Body of pancreas (tissue), 4 donors: ENCODE data around the gene MOG. TPM values are rescaled to one million over a fixed set of nuclear protein-coding genes. Genes with fewer than 3 reads are reported as not detected.
"Not testable (repeated sequence)": the region's sequence is repeated elsewhere in the genome, so short reads cannot be mapped to it uniquely, and the experiment has no call there.

Experiments
- ATAC-seq: fragments of 150-250 bp; one replicate; pipeline ENCODE4 v1.9.1; 2016
- DNase-seq, 4 donors: peaks; one replicate each; pipeline ENCODE4 v3.0.0-alpha.2; 2019
- H3K27ac ChIP-seq, 4 donors: fragments of 200-600 bp; sonication (generic); 1 replicate in 3 of 4; 2 replicates in 1 of 4; pipeline versions ENCODE4 v1.5.1 to v1.6.1; 2016 to 2019; ENCODE audit warnings: mild to moderate bottlenecking in 1 of 4, mixed read lengths in 1 of 4, moderate library complexity in 1 of 4
- H3K27me3 ChIP-seq, 2 donors: fragments of 200-600 bp; sonication (generic); one replicate each; pipeline ENCODE4 v1.6.0; 2016; ENCODE audit warnings: mild to moderate bottlenecking in 1 of 2
- H3K36me3 ChIP-seq, 2 donors: fragments of 200-600 bp; sonication (generic); replicated peaks in 1 of 2; 2 replicates each; pipeline ENCODE4 v1.5.1; 2016; ENCODE audit warnings: low read depth in 2 of 2; ENCODE audit not compliant: insufficient read depth in 1 of 2
- H3K4me1 ChIP-seq: fragments of 200-600 bp; sonication (generic); one replicate; pipeline ENCODE4 v1.6.0; 2016
- H3K4me3 ChIP-seq, 2 donors: fragments of 200-600 bp; sonication (generic); 1 replicate in 1 of 2; 2 replicates in 1 of 2; pipeline ENCODE4 v1.5.1; 2016 to 2019
- H3K9me3 ChIP-seq, 3 donors: fragments of 200-600 bp; sonication (generic); 1 replicate in 2 of 3; 2 replicates in 1 of 3; pipeline ENCODE4 v1.5.1; 2016
- CTCF ChIP-seq, 7 experiments: fragments of 450-650 bp in 4 of 7; fragments of 200-600 bp in 3 of 7; sonication (generic) in 3 of 7; IDR thresholded peaks; one replicate each; pipeline ENCODE4 v1.5.1; 2016 to 2019; ENCODE audit warnings: antibody characterized with exemption in 7 of 7
- POLR2A ChIP-seq, 3 donors: fragments of 450-650 bp; IDR thresholded peaks; one replicate each; pipeline ENCODE4 v1.6.1; 2016; ENCODE audit warnings: antibody characterized with exemption in 3 of 3, mild to moderate bottlenecking in 2 of 3
- WGBS, 2 donors: methylation state at CpG; one replicate each; pipeline ENCODE4 v1.1.5; 2017; 5-methylcytosine and 5-hydroxymethylcytosine counted together
- intact Hi-C: fragments of 100-400 bp; cut with DNase I; formaldehyde crosslinking; loops from one replicate; pipeline ENCODE4 v1.15.1; 2023
- total RNA-seq, 2 donors: library from RNA; depleted of rRNA; stranded (reverse); fragments of >200 nt; gene quantifications; one replicate each; pipeline ENCODE4 v1.1.0, GENCODE V29; 2016

MOG gene
- total RNA-seq, 2 donors from 2014 or later = not detected

GRCh38 chr6:29665942-29666825 is 9.3 kb downstream of the MOG start:
- no peak for DNase-seq
- H3K27ac ChIP-seq = no peak overlapping the region
- no peaks in the 10 kb centered on the region for H3K9me3 ChIP-seq
- no peaks in the 10 kb centered on the region for H3K36me3 ChIP-seq
- no peak for TF ChIP-seq CTCF (IDR thresholded peaks at IDR 0.05)
- TF ChIP-seq POLR2A (IDR thresholded peaks at IDR 0.05) = no peak
- no peaks in the 10 kb centered on the region for H3K4me1 ChIP-seq
- H3K4me3 ChIP-seq = no peak overlapping the region
- no peaks in the 10 kb centered on the region for H3K27me3 ChIP-seq
- ATAC-seq = no peak
- 58 to 61% methylated on average over 8 of the region's 8 CpGs for WGBS, 2 donors
- intact Hi-C loops = no loop called here

GRCh38 chr6:29666826-29667130 is 9.9 kb downstream of the MOG start:
- DNase-seq (no peak), ATAC-seq (no peak)
- no peaks in the 10 kb centered on the region for H3K9me3 ChIP-seq
- H3K4me1 ChIP-seq = no peaks in the 10 kb centered on the region
- H3K36me3 ChIP-seq = no peaks in the 10 kb centered on the region
- H3K4me3 ChIP-seq = no peak overlapping the region
- no peaks in the 10 kb centered on the region for H3K27me3 ChIP-seq
- no peak for TF ChIP-seq CTCF (IDR thresholded peaks at IDR 0.05)
- no peak for TF ChIP-seq POLR2A (IDR thresholded peaks at IDR 0.05)
- no peak overlapping the region for H3K27ac ChIP-seq
- intact Hi-C loops = no loop called here
- 92% methylated on average over 1 of the region's 1 CpG for WGBS, 2 donors

- DNase-seq (no peak), ATAC-seq (no peak)
- H3K4me1 ChIP-seq = no peaks in the 10 kb centered on the region
- no peak for TF ChIP-seq POLR2A (IDR thresholded peaks at IDR 0.05)
- TF ChIP-seq CTCF (IDR thresholded peaks at IDR 0.05) = no peak
- H3K27me3 ChIP-seq = no peaks in the 10 kb centered on the region
- H3K36me3 ChIP-seq = no peaks in the 10 kb centered on the region
- intact Hi-C loops = no loop called here
- H3K27ac ChIP-seq = no peak overlapping the region
- no peaks in the 10 kb centered on the region for H3K9me3 ChIP-seq
- no peak overlapping the region for H3K4me3 ChIP-seq
- WGBS, 2 donors = 43 to 58% methylated on average over 4 to 5 of the region's 5 CpGs
Measured at GRCh38 chr6:29667158-29667557, 10.3 kb downstream of the MOG start.

GRCh38 chr6:29671026-29671425 is 14.1 kb downstream of the MOG start:
- 7 to 13% methylated on average over 1 of the region's 1 CpG for WGBS, 2 donors
- DNase-seq = no peak
- no peaks in the 10 kb centered on the region for H3K9me3 ChIP-seq
- intact Hi-C loops = no loop called here
- H3K27me3 ChIP-seq = no peaks in the 10 kb centered on the region
- no peak overlapping the region for H3K4me3 ChIP-seq
- TF ChIP-seq POLR2A (IDR thresholded peaks at IDR 0.05) (no peak), CTCF (IDR thresholded peaks at IDR 0.05) (no peak)
- ATAC-seq = no peak
- H3K27ac ChIP-seq = no peak overlapping the region
- no peaks in the 10 kb centered on the region for H3K36me3 ChIP-seq
- no peaks in the 10 kb centered on the region for H3K4me1 ChIP-seq

GRCh38 chr6:29672116-29672515 is 15.2 kb downstream of the MOG start:
- 80 to 84% methylated on average over 5 of the region's 5 CpGs for WGBS, 2 donors
- H3K4me1 ChIP-seq, intact Hi-C loops, DNase-seq, H3K27ac ChIP-seq, ATAC-seq, H3K27me3 ChIP-seq, H3K36me3 ChIP-seq, H3K4me3 ChIP-seq, H3K9me3 ChIP-seq: not testable (repeated sequence)
